Lung (tissue), 12 donors: ENCODE data around the gene SEMA5A. TPM values are rescaled to one million over a fixed set of nuclear protein-coding genes. Genes with fewer than 3 reads are reported as not detected.

Experiments used
- ATAC-seq: fragments of 200-7000 bp; cut with Tn5 transposase; one replicate; pipeline ENCODE4 v1.9.1; 2020; ENCODE audit warnings: moderate number of reproducible peaks; ENCODE audit not compliant: insufficient read depth, low FRiP score
- DNase-seq, 3 donors: peaks; one replicate each; pipeline ENCODE4 v3.0.0-alpha.2; 2013 to 2017
- H3K27ac ChIP-seq, 2 donors: one replicate each; pipeline ENCODE4 v1.5.1; 2013; ENCODE audit warnings: mild to moderate bottlenecking in 2 of 2, moderate library complexity in 2 of 2, control low read depth in 1 of 2, inconsistent platforms in 1 of 2, low read depth in 1 of 2, low read length in 1 of 2
- H3K27me3 ChIP-seq, 3 donors: one replicate each; pipeline ENCODE4 v1.5.1; 2013; ENCODE audit warnings: low read length in 2 of 3; ENCODE audit not compliant: control insufficient read depth in 3 of 3, insufficient read depth in 3 of 3
- H3K36me3 ChIP-seq, 4 donors: one replicate each; pipeline ENCODE4 v1.5.1; 2013; ENCODE audit warnings: low read length in 4 of 4, mild to moderate bottlenecking in 1 of 4, moderate library complexity in 1 of 4; ENCODE audit not compliant: control insufficient read depth in 4 of 4, insufficient read depth in 4 of 4
- H3K4me1 ChIP-seq, 5 donors: one replicate each; pipeline ENCODE4 v1.5.1; 2013; ENCODE audit warnings: low read length in 5 of 5, mild to moderate bottlenecking in 2 of 5, moderate library complexity in 1 of 5; ENCODE audit not compliant: control insufficient read depth in 5 of 5, insufficient read depth in 5 of 5
- H3K4me3 ChIP-seq: one replicate; pipeline ENCODE4 v1.5.1; 2013; ENCODE audit warnings: mild to moderate bottlenecking, control low read depth, moderate library complexity
- H3K9ac ChIP-seq, 2 donors: one replicate each; pipeline ENCODE4 v1.5.1; 2013; ENCODE audit warnings: low read length in 2 of 2, control low read depth in 1 of 2; ENCODE audit not compliant: insufficient read depth in 1 of 2
- H3K9me3 ChIP-seq, 4 donors: one replicate each; pipeline ENCODE4 v1.5.1; 2013; ENCODE audit warnings: low read length in 3 of 4, mild to moderate bottlenecking in 1 of 4, moderate library complexity in 1 of 4; ENCODE audit not compliant: control insufficient read depth in 4 of 4, insufficient read depth in 3 of 4
- WGBS, 2 donors: extraction: QIAGEN DNeasy Blood & Tissue Kit; methylation state at CpG; one replicate each; pipeline ENCODE4 v1.1.7; 2013; 5-methylcytosine and 5-hydroxymethylcytosine counted together
- polyA plus RNA-seq, 2 donors: library from polyadenylated mRNA; stranded (reverse); fragments of 200-250 nt; gene quantifications; one replicate each; pipeline ENCODE4 v1.2.1, GENCODE V29; 2013
- total RNA-seq, 2 donors: library from RNA; depleted of rRNA in 1 of 2; stranded (reverse); fragments of >200 nt in 1 of 2; gene quantifications; one replicate each; pipeline ENCODE4 v1.2.1, GENCODE V29; 2014 to 2021
- TF ChIP-seq, protein P1 (sequence below): IDR thresholded peaks from 2 replicates; pipeline ENCODE4 v1.5.1; 2012; ENCODE audit warnings: mild to moderate bottlenecking; ENCODE audit errors: control extremely low read depth, extremely low read depth
- donor health status: control.
- donor health status: control.
- donor health status: Bipolar disorder and iron deficiency.
- donor health status: healthy.
- donor health status: DM: yes; HTN: yes; CAD: no.

The SEMA5A gene
- total and polyA plus RNA-seq, 4 donors = 3.1 to 44.9 (median 13.7) TPM

DNA sequence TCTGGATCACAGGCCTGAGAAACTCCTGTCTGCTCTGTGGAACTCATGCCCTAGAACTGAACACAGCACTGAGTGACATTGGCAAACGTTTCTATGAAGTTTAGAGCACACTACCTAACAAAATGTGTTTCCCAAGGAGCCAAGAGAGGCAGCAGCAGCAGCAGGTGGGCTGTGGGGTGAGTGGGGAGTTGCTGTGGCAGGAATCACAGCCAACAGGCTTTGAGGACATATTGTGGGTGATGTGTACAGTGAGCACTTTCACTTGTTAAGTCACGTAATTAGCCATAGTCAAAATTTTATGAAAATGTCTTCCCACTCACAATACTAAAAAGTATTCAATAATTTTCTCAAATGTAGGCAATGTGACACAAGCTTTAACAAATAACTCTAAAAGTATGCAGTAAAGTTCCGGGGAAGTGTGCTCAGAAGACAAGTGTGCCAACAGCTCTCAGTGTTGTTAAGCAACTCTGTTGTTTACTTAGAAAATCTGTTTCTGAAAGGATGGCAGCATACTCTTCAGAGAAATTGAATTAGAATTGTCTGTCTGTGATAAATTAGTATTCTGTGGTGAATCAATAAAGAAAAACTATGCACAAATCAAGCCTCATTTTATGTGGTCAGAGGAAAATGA is 482.1 kb downstream of the SEMA5A start:
- TF ChIP-seq, protein P1, sequence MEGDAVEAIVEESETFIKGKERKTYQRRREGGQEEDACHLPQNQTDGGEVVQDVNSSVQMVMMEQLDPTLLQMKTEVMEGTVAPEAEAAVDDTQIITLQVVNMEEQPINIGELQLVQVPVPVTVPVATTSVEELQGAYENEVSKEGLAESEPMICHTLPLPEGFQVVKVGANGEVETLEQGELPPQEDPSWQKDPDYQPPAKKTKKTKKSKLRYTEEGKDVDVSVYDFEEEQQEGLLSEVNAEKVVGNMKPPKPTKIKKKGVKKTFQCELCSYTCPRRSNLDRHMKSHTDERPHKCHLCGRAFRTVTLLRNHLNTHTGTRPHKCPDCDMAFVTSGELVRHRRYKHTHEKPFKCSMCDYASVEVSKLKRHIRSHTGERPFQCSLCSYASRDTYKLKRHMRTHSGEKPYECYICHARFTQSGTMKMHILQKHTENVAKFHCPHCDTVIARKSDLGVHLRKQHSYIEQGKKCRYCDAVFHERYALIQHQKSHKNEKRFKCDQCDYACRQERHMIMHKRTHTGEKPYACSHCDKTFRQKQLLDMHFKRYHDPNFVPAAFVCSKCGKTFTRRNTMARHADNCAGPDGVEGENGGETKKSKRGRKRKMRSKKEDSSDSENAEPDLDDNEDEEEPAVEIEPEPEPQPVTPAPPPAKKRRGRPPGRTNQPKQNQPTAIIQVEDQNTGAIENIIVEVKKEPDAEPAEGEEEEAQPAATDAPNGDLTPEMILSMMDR = no peak
- H3K4me3 ChIP-seq = no peak overlapping the region
- H3K9ac ChIP-seq = no peak overlapping the region
- no peaks in the 10 kb centered on the region for H3K27me3 ChIP-seq
- H3K4me1 ChIP-seq = peaks cover 0 to 26% (median under 1%) of the 10 kb centered on the region in 5 donors
- DNase-seq = no peak
- WGBS, 2 donors = 46 to 57% methylated on average over 3 of the region's 3 CpGs
- H3K9me3 ChIP-seq = peaks cover 0 to 2% (median 0%) of the 10 kb centered on the region in 4 donors
- H3K27ac ChIP-seq = peak overlapping the region in 1 of 2 donors; percentile 5
- peaks cover 0 to 11% (median 2%) of the 10 kb centered on the region in 4 donors for H3K36me3 ChIP-seq
- no peak for ATAC-seq

DNA sequence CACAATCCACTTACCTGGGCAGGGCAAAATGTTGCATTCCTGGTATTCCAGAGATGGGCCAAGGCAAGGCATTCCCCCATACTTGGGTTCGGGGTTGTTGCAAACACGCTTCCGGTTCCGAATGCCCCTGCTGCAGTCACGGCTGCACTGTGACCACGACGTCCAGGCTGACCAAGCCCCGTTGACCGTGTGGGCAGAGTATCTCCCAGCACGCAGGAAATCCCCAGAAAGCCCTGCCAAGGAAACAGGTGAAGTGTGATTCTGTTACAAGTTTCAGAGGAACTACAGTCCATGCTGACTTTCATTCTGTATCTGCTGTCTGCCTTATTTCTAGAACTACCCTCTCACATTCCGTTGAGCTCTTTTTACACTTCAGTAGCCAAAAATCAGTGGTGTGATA is 483.0 kb downstream of the SEMA5A start:
- H3K27ac ChIP-seq = peak overlapping the region in 1 of 2 donors; percentile 9
- WGBS, 2 donors = 78 to 80% methylated on average over 11 of the region's 11 CpGs
- DNase-seq = no peak

DNA sequence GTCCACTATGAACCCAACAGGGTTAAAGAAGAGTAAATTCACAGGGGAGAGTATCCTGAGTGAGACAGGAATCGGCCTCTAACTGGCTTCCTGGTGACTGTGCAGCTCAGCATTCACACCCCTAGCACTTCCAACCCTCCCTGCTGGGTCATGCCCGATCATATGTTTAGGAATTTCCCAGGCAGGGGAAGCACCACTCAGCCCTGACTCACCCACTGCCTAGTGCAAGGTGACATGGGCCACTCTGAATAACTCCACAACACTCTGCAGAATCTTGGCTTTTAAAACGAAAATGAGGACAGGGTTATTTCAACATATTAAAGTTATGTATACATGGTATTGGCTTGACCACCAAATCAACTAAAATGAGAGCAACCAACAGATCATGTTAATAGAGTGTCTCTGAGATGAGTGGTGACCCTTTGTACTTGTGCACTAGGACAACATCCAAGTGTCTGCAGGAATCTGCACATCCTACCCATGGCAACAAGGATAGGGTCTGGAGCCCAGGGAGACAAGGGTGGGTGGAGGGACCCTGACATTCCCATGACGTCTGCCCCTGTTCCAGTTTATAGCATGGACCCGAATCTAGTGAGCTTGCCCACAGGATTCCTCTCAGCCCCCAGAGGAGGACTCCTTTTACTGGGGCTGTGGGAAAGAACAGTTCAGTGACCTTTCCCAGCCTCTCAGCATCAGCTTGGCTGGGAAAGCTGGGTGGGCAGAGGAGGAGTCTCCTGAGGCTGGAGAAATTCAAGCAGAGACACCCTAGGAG is 485.8 kb downstream of the SEMA5A start:
- DNase-seq = peak; percentile 91 to 97 (median 97)
- 45 to 73% methylated on average over 5 of the region's 5 CpGs for WGBS, 2 donors
- TF ChIP-seq, protein P1 = no peak
- H3K27me3 ChIP-seq = no peaks in the 10 kb centered on the region
- H3K27ac ChIP-seq = no peak overlapping the region
- H3K4me1 ChIP-seq = peaks cover 0 to 44% (median 6%) of the 10 kb centered on the region in 5 donors
- H3K36me3 ChIP-seq = peaks cover 0 to 8% (median 0%) of the 10 kb centered on the region in 4 donors
- ATAC-seq = peak; percentile 75
- H3K4me3 ChIP-seq = no peak overlapping the region
- H3K9me3 ChIP-seq = peaks cover 0 to 1% (median 0%) of the 10 kb centered on the region in 4 donors
- no peak overlapping the region for H3K9ac ChIP-seq

More for the DNA sequence above, 483.0 kb downstream of the SEMA5A start:
- peaks cover 0 to 11% (median 2%) of the 10 kb centered on the region in 4 donors for H3K36me3 ChIP-seq
- no peak for ATAC-seq
- H3K4me3 ChIP-seq = no peak overlapping the region
- TF ChIP-seq, protein P1 = no peak
- no peak overlapping the region for H3K9ac ChIP-seq
- H3K27me3 ChIP-seq = no peaks in the 10 kb centered on the region
- H3K9me3 ChIP-seq = peaks cover 0 to 2% (median 0%) of the 10 kb centered on the region in 4 donors
- H3K4me1 ChIP-seq = peaks cover 0 to 30% (median 2%) of the 10 kb centered on the region in 5 donors
